ENCODE measurements around the gene KDM4B.

KDM4B gene

DNA sequence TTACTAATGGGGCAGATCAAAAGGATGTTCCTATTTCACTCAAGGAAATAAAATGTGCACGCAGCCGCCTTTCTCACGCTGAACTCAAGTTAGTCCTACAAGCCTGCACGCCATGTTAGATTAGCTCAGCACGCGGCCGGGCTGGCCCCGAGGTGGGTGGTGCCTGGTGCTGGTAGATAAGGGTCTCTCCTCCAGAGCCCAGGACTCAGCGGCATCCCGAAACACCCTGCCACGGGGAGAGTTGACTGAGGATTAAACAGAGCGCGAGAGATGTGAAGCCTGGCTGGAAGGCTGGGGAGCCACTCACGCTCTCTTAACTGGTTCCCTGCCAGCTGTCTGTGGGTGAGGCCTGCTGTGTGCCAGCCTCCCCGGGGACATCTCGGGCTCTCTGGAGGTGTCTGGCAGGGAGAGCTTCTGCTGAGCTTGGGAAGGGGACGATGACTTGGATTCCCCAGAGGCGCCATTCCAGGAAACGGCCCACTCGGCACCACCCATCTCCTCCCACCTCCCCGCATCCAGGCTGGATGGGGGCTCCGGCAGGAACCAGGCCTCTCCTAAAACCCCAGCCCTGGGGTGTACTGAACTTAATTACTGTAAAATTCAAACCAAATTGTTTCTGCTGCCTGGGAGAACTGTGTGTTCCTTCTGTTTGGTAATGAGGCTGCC, 122.2 kb downstream of the KDM4B start:
- DNase-seq (ENCODE audit: low read depth), result no peak

DNA sequence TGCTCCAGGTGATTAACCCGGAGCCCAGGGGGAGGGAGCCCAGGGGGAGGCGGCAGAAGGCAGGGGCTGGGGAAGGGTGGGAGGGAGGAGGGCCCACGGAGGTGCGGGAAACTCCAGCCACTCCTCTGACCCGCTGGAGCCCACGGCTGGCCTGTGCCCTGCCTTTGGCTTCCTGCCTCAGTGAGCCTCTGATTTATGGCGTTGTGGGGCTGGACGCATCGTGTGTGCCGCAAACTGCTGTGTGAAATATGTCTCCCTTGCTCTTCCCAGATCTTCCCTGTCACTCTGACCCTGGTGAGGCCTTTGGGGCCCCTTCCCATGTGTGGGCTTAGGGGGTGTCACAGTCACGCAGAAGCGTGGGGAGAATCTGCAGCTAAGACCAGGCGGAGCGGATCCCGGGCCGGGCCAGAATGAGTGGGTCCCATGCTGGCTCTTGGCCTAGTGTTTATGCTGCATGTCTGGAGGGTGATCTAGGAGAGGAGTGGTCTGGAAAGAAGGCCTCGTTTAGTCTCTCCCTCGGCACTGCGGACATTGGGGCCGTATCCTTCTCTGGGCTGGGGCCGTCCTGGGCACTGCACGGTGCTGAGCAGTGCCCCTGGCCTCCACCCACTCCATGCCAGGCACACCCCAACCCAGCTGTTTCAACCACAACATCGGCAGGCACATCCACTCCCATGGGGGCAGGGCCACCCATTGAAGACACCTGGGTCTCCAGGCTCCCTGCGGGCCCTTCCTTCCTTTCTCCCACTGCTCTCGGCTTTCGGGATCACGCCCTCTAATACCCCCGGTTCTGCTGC, 123.0 kb downstream of the KDM4B start:
- DNase-seq (ENCODE audit: low read depth), result no peak

GRCh38 chr19:5092481-5092843, 123.5 kb downstream of the KDM4B start:
- DNase-seq (ENCODE audit: low read depth), result no peak

DNA sequence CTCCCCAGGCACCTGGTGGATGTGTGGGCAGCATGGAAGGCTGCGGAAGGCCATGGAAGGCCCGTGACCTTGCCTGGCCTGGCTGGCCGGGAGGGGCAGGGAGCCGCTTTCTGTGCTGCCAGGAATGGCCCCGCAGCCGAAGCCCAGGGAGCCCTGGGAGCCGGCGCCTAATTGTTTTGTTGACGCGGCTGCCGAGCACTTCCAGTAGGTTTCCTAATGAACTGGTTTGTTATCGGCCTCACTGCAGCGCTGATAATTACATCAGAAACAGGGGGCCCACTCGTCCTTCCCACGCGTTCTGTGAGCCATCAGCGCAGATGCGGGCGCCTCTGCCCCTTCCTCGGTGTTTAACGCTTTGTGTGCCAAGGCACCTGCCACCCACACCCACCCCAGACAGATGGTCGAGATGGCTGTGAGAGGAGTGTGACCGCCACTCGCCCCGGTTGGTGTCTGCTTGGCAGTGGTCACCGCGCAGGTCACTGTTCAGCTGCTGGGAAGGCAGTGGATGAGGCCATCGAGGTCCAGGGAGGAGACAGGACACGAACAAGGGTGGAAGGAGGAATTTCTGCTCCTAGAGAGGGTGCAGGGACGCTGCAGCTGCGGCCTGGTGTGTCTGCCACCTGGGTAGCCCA, 124.5 kb downstream of the KDM4B start:
- DNase-seq (ENCODE audit: low read depth), result no peak

DNA sequence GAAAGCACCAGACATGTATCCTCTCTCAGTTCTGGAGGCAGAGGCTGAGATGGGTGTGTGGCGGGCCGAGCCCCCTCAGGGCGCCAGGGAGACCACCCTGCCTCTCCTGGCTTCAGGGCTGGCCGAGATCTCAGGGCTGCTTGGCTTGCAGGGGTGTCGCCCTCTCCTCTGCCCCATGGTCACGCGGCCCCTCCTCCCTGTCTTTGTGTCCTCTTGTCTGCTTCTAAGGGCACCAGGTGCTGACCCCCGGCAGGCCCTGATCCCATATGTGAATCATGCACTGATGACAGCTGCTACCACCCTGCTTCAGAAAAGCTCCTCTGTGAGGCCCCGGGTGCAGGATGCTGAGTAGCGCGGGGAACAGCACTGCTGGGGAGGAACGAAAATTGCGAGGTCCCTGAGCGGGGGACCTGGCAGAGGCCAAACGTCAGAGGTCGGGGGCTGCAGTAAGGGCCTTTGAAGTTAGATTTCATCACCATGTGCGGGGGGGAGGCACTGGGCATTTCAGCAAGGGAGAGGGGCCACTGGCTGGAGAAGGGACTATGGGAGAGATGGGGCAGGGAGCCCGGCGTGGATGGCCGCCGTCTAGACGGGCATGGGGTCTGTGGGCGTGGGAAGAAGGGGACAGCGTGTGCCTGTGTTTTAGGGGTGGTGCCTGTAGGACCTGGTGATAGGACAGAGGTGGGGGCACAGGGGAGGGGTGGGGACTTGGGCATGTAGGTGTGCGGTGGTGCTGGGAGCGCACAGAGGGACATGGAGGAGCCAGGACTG, 125.2 kb downstream of the KDM4B start:
- no peak for DNase-seq (ENCODE audit: low read depth)

- DNase-seq (ENCODE audit: low read depth), result no peak
These were observed 126.1 kb downstream of the KDM4B start for GRCh38 chr19:5094768-5095567.

- no peak for DNase-seq (ENCODE audit: low read depth)
These were observed 126.6 kb downstream of the KDM4B start for GRCh38 chr19:5095568-5095850.

GRCh38 chr19:5096536-5096935, 127.6 kb downstream of the KDM4B start:
- no peak for DNase-seq (ENCODE audit: low read depth)

- DNase-seq (ENCODE audit: low read depth), result no peak
These were observed 128.5 kb downstream of the KDM4B start for GRCh38 chr19:5097331-5097930.

DNA sequence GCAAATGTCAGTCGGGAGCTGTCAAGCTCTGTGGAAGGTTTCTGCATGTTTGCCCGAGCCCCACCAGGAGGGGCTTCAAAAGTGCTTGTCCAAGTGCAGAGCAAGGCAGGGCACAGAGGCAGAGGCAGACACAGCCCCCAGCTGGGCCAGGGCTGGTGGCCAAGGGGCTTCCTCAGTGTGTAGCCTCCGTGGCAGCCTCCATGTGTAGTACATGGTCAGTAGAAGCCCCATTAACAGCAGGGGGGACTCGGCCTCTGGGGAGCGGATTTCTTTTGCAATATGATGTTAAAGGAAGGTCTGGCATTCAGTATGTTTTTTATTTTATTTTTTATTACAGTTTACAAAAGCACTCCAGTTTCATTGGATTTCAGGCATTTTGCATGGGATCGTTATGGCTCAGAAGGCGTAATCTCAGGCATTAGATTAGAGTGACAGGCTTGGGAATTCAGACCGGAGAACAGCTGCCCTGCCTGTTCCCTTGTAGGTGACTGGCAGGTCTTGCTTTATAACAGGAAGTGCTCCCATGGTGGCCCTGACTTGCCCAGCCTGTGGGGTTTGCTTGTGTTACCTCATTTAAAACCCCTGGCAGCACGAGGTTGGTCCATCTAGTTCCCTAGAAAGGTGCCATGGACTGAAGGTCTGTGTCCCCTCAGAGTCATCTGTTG, 129.2 kb downstream of the KDM4B start:
- DNase-seq (ENCODE audit: low read depth), result no peak

GRCh38 chr19:5098646-5099045, 129.7 kb downstream of the KDM4B start:
- DNase-seq (ENCODE audit: low read depth), result no peak

- no peak for DNase-seq (ENCODE audit: low read depth)
These were observed 130.8 kb downstream of the KDM4B start for GRCh38 chr19:5099701-5100221.

DNA sequence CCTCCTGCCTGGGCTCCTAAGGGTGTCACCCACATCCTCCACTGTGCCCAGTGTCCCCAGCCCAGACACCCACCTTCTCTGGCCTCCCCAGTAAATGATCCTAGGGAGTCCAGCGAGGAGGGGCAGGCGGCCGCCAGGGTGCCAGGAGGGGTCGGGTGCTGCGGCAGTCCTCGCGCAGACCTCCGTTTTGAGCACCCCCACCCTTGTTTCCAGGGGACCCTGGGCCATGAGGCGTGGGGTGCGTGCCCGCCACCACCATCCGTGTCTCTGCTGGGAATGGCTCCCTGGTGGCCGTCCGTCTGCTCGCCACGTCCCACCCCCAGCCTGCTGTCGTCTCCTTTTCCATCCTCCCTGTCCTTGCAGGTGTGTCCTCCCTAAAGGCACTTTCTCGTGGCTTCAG, 133.0 kb downstream of the KDM4B start:
- no peak for DNase-seq (ENCODE audit: low read depth)

- no peak for DNase-seq (ENCODE audit: low read depth)
These were observed 133.6 kb downstream of the KDM4B start for GRCh38 chr19:5102520-5102919.

GRCh38 chr19:5103061-5103701, 134.3 kb downstream of the KDM4B start:
- DNase-seq (ENCODE audit: low read depth), result no peak

DNA sequence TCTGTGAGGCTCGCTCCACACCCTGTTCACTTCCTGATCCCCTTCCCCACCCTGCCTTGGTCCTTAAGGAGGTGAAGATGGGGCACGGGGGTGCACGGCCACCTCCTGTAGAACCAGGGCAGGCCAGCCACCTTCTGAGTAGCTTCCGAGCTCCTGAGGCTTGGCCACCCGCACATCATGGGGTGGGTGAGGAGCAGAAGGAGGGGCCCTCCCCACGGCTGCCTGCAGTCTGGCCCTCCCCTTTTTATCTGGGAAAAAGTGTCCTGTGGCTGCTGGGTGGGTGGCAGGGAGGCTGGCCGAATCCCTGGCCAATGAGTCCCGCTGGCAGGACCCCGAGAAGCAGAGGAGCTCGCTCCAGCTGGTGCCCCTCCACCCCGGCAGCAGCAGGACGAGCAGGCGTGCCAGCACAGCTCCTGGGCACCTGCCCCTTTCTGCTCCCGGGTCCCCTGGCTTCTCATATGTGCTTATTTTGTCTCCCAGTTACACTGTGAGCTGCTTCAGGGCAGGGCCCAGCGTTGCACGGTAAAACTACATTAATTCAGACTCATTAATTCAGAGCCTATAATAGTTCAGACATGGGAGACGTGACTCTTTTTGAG, 135.0 kb downstream of the KDM4B start:
- no peak for DNase-seq (ENCODE audit: low read depth)

DNA sequence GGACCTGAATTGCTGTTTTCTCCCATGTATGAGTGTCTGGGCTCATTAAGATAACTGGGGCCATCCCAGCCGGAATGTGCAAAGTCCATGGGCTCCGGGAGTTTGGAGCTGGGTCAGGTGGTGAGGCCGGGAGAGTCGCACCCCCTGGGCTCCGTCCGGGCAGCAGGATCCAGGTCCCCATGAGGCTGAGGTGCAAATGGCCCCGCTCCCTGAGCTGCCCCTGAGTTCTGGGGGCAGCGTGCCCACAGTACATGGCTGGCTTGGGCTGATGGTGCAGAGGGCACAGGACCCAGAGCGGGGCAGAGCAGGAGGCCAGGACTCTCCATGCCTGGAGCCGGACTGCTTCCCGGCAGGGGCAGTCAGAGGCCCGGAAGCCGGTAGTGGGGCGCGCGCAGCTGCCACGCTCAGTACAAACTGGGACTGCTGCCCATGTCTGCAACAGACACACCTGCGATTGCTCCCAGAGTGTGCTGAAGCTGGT, 136.0 kb downstream of the KDM4B start:
- DNase-seq (ENCODE audit: low read depth), result no peak

DNA sequence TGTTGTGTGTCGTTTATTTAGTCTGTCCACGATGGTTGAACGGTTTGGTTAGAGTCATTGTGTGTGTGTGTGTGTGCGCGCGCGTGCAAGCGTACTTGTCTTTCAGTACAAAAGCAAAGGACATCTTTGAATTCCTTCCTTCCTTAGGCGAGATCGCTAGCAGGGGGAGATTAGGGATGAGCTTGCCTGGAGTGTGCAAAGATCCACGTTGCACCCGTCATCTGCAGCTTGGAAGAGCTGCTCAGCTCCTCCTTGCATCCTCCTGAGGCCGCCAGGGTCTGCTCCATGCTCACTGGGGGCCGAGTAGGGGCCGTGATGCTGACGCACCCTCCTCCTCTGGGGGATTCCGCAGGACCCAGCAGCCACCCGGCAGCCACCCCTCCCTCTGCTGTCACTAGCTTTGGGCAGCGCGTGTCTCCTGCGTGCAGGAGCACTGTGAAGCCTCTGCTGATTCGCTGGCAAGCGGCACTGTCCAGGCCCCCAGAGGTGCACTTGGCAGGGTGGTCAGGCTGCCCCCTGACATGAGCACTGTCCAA, 137.3 kb downstream of the KDM4B start:
- no peak for DNase-seq (ENCODE audit: low read depth)

- no peak for DNase-seq (ENCODE audit: low read depth)
These were observed 138.1 kb downstream of the KDM4B start for GRCh38 chr19:5106971-5107370.
